ENCODE results near the gene RPL38.
"Not testable (repeated sequence)": the region's sequence is repeated elsewhere in the genome, so short reads cannot be mapped to it uniquely, and the experiment has no call there.

Gene RPL38

DNA sequence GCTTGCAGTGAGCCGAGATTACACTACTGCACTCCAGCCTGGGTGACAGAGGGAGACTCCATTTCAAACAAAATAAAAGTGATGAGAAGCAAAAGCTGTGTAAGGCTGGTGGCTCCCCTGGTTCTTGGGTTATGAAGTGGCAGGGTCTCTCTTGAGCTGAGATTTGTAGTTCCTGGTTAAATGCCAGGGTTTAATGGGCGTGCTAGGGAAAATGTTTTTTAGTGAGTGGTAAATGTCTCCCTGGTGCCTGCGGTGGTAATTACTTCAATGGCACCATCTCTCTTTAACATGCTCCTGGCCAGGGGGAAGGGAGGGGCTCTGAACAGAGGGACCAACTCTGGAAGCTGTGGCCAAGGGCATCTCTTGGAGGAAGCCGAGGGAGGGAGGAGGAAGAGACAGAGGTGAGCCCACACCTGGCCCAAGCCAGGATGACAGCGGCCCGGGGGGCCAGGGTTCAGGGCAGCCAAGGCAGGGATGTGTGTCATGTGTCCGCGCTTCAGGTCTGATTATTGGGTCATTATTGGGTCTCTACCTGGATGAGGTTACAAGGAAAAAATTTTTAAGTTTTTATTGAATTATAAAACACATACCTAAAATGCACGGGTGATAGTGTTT lies 17.8 kb upstream of the RPL38 start:
- DNase-seq: no peak

DNA sequence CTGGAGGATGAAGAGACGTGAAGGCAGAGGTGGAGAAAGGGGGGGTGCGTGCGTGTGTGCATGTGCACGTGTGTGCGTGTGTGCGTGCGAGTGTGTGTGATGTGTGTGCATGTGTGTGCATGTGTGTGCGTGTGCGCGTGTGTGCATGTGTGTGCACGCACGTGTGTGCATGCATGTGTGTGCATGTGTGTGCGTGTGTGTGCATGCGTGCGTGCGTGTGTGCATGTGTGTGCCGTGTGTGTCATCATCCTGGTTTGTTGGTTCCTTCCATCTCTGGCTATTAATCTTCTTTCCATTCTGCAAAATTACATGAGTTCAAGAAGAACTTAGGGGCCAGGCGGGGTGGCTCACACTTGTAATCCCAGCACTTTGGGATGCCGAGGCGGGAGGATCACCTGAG lies 17.0 kb upstream of the RPL38 start:
- no peak for DNase-seq

DNA sequence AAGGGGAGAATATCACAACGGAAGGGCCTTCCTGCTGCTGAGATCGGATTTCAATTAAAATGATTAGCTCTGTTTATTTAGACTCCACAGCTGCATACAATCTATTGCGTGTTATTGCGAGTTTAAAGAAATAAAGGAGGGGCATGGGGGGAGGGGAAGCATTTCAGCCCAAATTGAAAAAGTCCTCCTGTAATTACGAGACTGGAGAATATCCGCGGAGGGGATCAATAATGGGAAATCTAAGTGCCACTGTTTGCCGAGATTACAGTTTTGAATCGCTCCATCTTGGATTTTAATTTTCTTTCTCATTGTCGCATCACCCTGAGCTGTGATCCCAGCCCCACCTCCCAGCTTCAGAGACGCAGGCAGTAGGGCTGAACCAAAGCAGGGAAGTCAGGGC lies 15.7 kb upstream of the RPL38 start:
- no peak for DNase-seq

DNA sequence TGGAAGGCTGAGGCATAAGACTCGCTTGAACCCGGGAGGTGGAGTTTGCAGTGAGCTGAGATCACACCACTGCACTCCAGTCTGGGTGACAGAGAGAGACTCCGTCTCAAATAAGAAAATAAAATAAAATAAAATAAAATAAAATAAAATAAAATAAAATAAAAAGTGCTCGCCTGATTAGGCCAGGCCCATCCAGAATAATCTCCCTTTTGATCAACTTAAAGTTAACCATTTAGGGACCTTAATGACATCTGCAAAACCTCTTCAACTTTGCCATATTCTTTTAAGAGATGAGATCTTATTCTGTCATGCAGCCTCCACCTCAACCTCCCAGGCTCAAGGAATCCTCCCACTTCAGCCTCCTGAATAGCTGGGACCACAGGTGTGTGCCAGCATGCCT lies 14.8 kb upstream of the RPL38 start:
- not testable (repeated sequence) for DNase-seq

DNA sequence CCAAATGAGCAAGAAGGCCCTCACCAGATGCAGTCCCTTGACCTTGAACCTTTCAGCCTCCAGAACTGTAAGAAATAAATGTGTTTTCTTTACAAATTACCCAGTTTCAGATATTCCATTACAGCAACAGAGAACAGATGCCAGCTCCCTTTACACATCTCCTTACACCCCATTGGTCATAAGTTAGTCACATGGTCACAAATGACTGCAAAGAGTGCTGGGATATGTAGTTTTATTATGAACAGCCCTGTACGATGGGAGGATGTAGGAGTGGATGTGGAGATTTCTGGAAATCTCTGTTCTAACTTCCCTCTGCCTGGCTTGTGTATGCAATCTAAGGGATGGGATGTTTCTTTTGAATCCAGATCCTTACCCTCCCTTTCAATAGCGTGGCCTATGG lies 13.3 kb upstream of the RPL38 start:
- peak; percentile 54 to 74 for DNase-seq

DNA sequence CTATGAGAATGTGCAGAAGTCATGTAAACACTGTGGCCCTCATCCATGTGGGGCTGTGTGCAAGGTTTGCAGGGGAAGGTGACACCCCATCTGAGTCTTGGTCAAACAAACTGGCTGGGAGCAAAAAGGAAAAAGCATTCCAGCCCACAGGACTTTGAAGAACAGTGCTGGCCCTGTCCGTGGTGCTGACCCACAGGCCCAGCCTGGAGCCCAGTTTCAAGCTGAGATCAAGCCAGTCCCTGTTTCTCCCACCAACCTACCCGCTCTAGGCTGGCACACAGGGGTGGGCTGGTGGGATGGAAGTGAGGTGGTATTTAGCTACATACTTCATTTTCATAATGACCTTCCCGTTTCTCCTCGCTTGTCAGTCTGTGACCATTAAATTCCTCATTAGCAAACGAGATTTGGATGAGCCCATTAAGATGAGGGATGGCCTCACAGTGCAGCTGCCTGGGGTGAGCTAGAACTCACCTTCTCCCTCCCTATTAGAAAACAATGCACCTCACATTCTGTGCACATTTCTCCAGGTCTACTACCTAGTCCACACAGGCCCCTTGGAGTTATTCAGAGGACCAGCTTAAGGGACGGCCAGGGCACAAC lies 12.6 kb upstream of the RPL38 start:
- peak in 1 of 2 experiments; percentile 30 for DNase-seq

DNA sequence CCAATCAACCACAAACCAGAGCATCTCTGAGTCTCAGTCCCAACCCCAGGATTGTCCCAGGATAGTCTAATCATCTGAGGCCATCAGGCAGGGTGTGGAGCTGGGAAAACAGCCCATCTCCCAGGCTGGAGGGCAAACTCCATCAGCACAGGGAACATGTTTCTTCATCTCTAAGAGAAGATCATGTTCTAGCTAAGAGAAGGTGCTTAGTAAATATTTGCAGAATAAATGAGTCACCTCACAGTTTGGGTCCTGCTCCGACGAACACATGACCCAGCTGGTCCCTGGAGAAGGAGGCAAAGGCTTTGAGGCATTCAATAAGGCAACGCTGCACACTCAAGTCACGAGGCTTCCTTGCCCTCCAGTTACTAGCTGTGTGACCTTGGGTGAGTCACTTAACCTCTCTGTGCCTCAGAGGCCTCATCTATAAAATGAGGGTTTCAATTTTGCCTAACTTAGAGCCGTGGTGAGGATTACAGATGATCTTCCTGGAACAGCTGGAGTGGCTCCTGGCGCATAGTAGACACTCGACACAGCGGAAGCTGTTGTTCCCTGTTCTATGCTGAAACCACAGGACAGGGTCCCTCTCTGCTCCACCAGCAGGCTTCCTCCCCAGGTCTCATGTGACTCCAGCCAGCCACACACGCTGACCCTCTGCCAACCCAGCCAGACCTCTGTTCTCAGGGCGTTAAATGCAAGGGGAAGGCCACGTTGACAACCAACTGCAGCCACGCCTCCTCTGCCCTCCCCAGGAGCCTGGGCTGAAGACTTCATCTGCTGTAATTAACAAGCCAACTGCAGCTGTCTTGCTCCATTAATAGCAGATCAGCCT lies 10.3 kb upstream of the RPL38 start:
- DNase-seq: peak; percentile 98

DNA sequence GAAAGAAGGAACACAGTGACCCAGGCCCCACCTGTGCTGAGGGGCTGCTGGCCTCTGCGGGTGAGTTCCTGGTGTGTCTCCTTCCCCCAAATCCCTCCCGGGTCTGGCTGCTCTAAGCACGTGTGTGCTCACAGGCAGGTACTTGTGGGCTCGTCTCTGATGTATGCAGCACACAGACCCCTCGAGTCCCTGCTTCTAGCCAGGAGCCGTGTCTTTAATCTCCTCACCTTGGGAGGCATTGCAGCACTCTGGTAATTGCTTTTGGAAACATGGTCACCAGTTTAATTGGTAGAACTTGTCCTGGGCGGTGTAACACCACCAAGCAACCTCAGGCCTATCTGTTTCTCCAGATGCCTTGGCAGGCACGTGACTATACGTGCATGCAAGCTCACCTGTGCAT lies 8.8 kb upstream of the RPL38 start:
- DNase-seq: no peak

DNA sequence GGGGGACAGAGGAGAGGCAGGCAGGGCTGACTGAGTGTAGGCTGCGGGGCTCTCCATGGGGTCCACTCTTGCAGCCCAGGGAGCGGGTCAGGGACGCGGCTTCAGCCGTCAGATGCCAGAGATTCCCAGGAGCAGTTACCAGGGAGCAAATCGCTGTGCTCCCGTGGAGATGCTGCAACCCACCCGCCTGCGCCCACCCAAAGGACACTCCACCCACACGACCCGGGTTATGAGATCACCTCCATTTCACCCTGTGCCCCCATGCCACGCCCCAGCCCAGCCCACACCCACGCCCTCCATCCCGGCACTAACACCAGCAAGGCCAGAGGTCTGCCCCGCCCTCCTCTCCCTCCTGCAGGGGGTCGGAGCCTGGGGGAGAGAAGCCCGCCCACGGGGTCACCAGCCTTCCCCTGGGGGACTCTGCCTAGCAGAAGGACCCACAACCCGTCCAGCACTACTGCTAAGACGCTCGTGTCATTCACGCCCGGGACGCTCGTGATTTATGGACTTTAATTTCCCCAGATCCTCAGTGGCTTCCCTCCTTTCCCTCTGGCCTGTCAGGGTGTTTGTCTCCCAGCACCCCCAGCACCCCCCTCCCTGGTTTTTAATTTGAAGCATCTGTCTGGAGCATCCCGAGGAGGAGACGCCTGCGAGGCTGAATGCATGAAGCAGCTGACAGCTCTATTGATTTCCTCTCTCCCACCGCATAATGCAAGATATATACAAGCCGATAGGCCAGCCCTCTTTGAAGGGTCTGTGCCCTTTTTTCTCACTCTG lies 6.7 kb upstream of the RPL38 start:
- no peak for DNase-seq

DNA sequence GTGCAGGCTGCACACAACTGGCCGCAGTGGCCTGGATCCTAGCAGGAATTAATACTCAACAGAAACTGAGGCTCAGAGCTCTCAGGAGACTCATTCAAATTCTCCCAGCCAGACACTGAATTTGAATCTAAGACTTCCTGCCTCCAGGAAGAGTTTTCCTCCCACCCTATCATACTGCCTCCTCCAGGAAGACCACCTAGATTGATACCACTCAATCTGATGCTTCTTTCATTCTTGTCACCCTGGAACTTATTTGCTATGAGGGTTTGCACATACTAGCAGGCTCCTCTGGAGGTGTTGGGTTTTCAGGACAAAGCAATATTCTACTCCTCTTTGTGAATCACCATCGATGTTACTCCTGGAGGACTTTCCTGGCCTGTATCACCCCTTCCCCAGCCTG lies 5.7 kb upstream of the RPL38 start:
- no peak for DNase-seq

DNA sequence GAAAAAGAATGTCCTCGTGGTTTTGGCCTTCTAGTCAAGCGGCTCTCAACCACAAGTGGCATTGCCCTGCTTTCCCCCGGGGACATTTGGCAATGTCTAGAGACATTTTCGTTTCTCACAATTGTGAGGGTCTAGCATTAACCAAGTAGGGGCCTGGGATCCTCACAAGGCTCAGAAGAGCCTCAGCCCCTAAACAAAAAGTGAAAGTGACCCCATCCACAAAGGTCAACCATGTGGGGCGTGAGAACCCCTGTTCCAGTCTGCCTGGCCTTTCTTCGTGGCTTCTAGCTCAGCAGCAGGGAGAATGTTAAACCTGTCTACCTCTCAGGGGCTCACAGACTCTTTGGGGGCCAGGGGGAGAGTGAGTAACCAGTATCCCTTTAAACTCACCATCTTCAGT lies 4.8 kb upstream of the RPL38 start:
- DNase-seq: no peak

DNA sequence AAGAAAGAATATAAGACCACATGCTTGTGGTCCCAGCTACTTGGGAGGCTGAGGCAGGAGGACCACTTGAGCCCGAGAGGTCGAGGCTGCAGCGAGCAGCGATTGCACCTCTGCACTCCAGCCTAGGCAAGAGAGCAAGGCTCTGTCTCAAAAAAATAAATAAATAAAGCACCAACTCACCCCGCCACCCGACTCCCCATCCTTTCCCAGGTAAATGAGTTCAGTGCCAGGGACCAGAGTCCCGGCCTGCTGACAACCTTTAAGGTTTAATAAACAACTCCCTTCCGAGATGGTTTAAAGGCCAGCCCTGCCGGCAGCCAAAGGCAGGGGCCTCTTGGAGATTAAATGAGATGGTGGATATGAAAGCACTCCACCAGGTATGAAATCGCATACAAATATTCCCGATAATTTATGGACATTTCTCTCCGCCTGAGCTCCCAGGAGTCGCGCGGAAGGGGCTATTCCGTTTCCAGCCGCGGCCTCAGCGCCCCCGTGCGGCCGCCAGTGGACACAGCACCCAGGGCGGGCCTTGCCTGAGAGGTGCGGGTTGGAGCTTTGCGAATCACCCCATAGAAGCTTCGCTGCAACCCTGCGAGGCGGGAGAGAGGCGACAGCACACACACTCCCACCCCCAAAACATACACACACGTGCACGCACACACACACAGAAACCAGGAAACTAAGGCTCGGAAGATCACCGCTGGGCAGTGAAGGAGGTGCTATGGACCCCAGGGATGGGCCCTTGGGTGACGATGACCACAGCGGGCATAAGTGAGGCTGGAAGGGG lies 4.0 kb upstream of the RPL38 start:
- peak; percentile 78 to 82 for DNase-seq

DNA sequence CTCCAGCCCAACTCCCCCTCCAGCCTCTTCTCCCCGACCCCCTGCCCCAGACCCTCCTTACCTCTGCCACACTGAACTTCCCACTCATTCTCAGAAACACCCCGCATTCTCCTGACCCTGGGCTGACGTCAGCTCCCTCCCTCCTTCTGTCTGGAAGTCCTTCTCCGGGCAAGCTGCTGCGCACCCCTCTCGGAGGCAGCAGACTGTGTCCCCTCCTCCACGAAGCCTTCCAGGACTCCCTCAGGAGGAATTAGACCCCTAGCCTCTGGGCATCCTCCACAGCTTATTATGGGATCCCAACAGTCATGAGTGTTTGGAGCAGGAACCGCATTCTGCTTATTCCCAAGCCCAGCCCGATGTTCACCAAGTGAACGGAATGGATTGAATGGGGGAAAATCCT lies 3.4 kb upstream of the RPL38 start:
- DNase-seq: no peak

DNA sequence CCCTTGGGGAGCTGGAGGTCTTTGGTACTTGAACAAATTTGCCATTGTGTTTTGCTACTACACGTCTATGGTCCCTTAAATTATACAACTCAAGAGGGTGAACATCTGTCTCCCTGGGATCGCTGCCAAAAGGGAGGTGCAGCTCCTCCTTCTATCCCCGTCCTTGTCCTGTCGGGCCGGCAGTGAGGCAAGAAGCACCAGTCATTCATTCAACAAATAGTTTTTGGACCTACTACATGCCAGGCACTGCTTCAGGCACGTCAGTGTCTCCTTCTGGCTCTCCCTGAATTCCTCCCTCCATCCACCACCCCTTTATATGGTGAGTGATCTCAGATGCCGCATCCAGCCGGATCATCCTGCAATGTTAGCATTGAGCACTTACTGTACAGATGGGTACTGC lies 2.2 kb upstream of the RPL38 start:
- peak; percentile 17 to 44 for DNase-seq

DNA sequence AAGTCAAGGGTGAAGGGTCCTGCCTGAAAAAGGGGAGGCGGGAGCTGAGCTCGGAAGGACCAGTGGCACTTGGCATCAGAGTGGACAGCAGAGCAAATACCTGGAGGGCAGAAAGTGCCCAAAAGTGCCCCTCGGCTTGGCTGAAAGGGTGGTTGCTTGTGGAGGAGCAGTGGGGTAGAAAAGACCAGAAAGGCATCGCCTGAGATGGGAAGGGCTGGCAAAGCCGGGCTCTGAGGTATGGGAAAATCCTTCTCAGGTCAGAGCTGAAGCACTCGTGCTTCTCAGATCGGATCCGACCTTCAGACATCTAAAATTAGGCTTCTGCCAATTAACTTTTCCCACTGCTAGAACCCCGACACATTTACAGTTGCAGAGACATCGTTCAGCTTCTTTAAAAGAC lies 1.5 kb upstream of the RPL38 start:
- no peak for DNase-seq

DNA sequence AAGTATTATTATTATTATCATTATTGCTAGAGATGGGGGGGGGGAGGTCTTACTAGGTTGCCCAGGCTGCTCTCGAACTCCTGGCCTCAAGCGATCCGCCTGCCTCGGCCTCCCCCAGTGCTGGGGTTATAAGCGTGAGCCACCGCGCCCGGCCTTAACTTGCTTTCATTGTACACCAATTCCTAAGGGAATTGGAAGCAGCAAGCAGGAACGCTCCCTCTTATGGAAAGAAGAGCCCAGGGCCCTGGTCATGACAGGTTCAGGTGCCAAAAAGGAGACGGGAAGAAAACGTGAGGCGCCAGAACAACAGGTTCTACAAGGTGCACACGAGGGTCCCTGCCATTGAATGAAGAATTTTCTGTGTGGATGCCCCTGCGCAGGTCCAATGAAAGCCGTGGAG lies 540 bp upstream of the RPL38 start:
- no peak for DNase-seq

DNA sequence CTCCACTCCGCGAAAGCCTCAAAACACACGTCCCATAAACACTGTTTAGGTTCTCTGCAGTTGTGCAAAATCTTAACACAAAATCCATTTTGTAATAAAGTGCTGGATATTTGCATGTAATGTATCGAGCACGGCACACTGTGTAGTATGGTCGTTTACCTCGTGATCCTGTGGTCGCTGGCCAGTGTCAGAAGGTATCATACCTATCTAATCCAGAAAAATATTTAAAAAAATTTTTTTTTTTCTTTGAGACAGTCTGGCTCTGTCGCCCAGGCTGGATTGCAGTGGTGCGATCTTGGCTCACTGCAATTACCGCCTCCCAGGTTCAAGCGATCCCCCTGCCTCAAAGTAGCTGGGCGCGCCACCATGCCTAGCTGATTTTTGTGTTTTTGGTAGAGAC lies 996 bp downstream of the RPL38 start:
- no peak for DNase-seq

DNA sequence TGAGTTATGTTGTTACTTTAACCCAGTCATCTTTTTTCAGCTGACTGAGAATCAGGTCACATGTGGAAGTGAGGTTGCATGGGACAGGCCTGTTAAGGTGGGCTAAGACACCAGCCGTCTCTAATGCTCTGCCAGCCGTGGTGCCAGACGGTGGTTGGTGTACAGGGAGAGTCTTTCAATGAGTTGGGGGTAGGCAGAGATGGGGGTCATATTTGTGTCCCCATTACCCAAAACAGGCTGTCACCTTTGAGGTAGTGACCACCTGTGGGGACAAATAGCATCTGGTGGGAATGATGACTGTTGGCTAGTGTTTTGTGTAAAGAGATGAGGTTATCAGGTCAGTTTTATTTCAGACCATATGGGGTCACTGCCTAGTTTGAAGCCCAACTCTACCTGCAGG lies 1.8 kb downstream of the RPL38 start:
- no peak for DNase-seq

DNA sequence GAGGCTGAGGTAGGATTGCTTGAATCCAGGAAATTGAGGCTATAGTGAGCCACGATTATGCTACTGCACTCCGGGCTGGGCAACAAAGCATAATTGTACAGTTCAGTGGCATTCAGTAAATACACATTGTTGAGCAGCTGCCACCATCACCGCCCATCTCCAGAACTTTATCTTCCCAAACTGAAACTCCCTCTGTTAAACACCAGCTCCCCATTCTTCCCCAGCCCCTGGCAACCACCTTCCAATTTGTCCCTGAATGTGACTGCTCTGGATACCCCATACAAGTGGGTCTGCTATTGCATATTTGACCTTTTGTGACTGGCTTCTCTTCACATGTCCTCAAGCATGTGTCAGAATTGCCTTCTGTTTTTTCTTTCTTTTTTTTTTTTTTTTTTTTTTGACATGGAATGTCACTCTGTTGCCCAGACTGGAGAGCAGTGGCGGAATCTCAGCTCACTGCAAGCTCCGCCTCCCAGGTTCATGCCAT lies 2.9 kb downstream of the RPL38 start:
- no peak for DNase-seq

DNA sequence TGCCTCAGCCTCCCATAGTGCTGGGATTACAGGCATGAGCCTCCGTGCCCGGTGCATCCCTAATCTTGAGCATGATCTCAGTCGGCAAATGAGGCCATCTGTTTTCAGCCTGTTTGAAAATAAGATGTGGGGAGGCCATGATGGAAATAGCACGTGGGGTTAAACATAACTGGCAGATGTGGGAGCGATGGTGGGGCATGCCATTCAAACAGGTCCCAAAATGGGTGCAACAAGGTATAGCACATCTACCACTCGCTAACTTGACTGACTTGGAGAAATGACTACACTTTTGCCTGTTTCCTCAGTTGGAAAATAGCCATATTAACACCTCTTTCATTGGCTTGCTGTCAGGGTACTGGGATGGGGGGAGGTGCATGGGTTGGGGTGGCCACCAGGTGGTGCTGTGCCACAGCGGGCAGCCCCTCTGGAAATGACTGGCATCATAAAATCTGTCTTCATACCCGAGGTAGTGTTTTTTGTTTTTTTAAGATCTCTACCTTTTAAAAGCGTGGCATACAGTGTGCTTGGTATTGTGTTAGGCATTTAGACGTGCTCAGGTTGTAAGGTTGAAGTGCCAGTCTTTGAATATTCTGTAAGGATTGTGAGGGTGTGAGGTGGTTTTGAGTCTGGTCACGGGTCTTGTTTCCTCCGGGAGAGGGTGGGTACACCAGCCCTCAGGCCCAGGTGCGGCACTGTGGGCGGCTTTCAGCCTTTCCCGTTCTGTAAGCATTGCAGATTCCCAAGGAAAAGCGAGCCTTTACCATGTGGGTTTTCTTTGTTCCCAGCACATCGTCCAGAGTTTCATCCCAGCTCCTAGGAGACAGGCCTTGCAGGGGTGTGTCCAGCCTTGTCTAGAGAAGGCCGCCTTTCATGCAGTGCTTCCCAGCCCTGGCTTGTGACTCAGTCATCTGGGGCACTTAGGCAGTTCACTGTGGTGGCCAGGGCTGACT lies 7.0 kb downstream of the RPL38 start:
- peak; percentile 82 to 85 for DNase-seq
